Activated CD8-positive, alpha-beta T cell treated with anti-CD3 and anti-CD28 coated beads for 36 hours (primary cell): ENCODE measurements around the gene GRAP2. TPM values are rescaled to one million over a fixed set of nuclear protein-coding genes. Genes with fewer than 3 reads are reported as not detected.

ENCODE experiments used
- ATAC-seq: fragments of 200-7000 bp; cut with Tn5 transposase; one replicate; pipeline ENCODE4 v1.10.0; 2021; ENCODE audit warnings: mild to moderate bottlenecking, moderate library complexity
- CTCF ChIA-PET: fragments of 350-600 bp; sonication (Branson Sonifier 250); formaldehyde crosslinking; loops from one replicate; lab custom pipeline; 2021; ENCODE audit warnings: antibody characterized with exemption; lab: Charles Lee
- POLR2A ChIA-PET: fragments of 350-600 bp; sonication (Branson Sonifier 250); formaldehyde crosslinking; loops from one replicate; lab custom pipeline; 2021; ENCODE audit warnings: antibody characterized with exemption; lab: Charles Lee
- DNase-seq: peaks from one replicate; pipeline ENCODE4 v3.0.0-alpha.2; 2020
- H3K27ac Mint-ChIP-seq: one replicate; pipeline ENCODE4 v1.8.0; 2021; ENCODE audit warnings: mild to moderate bottlenecking, mixed read lengths
- H3K27me3 Mint-ChIP-seq: one replicate; pipeline ENCODE4 v1.8.0; 2021; ENCODE audit warnings: mixed read lengths
- H3K36me3 Mint-ChIP-seq: one replicate; pipeline ENCODE4 v1.8.0; 2021; ENCODE audit warnings: low read depth, mixed read lengths
- H3K4me1 Mint-ChIP-seq: one replicate; pipeline ENCODE4 v1.8.0; 2021; ENCODE audit warnings: low read depth, mixed read lengths
- H3K4me3 Mint-ChIP-seq: one replicate; pipeline ENCODE4 v1.8.0; 2021; ENCODE audit warnings: mild to moderate bottlenecking, moderate library complexity, mixed read lengths
- H3K9me3 Mint-ChIP-seq: one replicate; pipeline ENCODE4 v1.8.0; 2021; ENCODE audit warnings: mixed read lengths
- CTCF ChIP-seq: fragments of 200-600 bp; IDR thresholded peaks from one replicate; pipeline ENCODE4 v1.8.0; 2022; ENCODE audit warnings: antibody characterized with exemption, mild to moderate bottlenecking
- intact Hi-C: fragments of 100-400 bp; cut with micrococcal nuclease; formaldehyde crosslinking; loops from one replicate; pipeline ENCODE4 v1.10.0; 2022
- total RNA-seq, 2 experiments: library from RNA; stranded (reverse); gene quantifications; one replicate each; pipeline ENCODE4 v1.2.3, GENCODE V29; 2021

Gene GRAP2
- total RNA-seq, 2 experiments from 2014 or later, result 83.2 to 86.8 TPM

GRCh38 chr22:39972641-39973040 lies 71.8 kb downstream of the GRAP2 start:
- ChIA-PET POLR2A (interaction anchor here (0.7 to 1.5 kb wide), 2 partner anchors 10 to 13 kb away, joined by 3 read pairs; no protein-coding TSS in a partner anchor), CTCF (interaction anchor here (1.2 kb wide), 1 partner anchor 52 kb away, joined by 3 read pairs; no protein-coding TSS in a partner anchor)
- Mint-ChIP-seq H3K4me1 (no peaks in the 10 kb centered on the region), H3K4me3 (no peak overlapping the region), H3K9me3 (no peaks in the 10 kb centered on the region), H3K27me3 (no peaks in the 10 kb centered on the region), H3K36me3 (peaks cover 67% of the 10 kb centered on the region), H3K27ac (no peak overlapping the region)
- DNase-seq (no peak), ATAC-seq (no peak)
- TF ChIP-seq CTCF, result no peak
- intact Hi-C loops, result no loop called here

- Mint-ChIP-seq H3K27me3 (no peaks in the 10 kb centered on the region), H3K4me3 (no peak overlapping the region), H3K9me3 (no peaks in the 10 kb centered on the region), H3K27ac (no peak overlapping the region), H3K36me3 (peaks cover 60% of the 10 kb centered on the region), H3K4me1 (peaks cover 5% of the 10 kb centered on the region)
- TF ChIP-seq CTCF, result no peak
- ChIA-PET POLR2A (interaction anchor here (0.6 to 1.8 kb wide), 3 partner anchors 11 to 20 kb away, joined by 3 to 7 read pairs (median 3); partner anchors contain the start of gene FAM83F), CTCF (interaction anchor here (1.2 kb wide), 1 partner anchor 51 kb away, joined by 3 read pairs; no protein-coding TSS in a partner anchor)
- intact Hi-C loops, result no loop called here
- DNase-seq, result no peak
- no peak for ATAC-seq
Measured at GRCh38 chr22:39973656-39974055, 72.8 kb downstream of the GRAP2 start.

- POLR2A ChIA-PET, result interaction anchor here (0.6 to 1.8 kb wide), 3 partner anchors 10 to 20 kb away, joined by 3 to 7 read pairs (median 3); partner anchors contain the start of gene FAM83F
- Mint-ChIP-seq H3K4me1 (peaks cover 9% of the 10 kb centered on the region), H3K9me3 (peaks cover 1% of the 10 kb centered on the region), H3K36me3 (peaks cover 56% of the 10 kb centered on the region), H3K27ac (no peak overlapping the region), H3K4me3 (no peak overlapping the region), H3K27me3 (no peaks in the 10 kb centered on the region)
- ATAC-seq (no peak), DNase-seq (no peak)
- intact Hi-C loops, result no loop called here
- TF ChIP-seq CTCF, result no peak
- CTCF ChIA-PET, result no interaction called here
Measured at GRCh38 chr22:39974065-39974464, 73.2 kb downstream of the GRAP2 start.

DNA sequence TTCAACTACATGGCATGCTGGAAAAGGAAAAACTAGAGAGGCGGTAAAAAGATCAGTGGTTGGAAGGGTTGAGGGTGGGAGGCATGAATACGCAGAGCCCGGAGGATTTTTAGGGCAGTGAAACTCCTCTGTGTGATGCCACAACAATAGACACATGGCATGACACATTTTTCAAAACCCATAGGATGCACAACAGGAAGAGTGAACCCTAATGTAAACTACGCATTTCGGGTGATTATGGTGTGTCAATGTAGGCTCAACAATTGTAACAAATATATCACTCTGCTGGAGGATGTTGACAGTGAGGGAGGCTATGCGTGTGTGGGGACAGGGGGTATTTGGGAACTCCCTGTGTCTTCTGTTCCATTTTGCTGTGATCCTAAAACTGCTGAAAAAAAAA lies 78.2 kb downstream of the GRAP2 start:
- no peak overlapping the region for H3K4me3 Mint-ChIP-seq
- peaks cover 21% of the 10 kb centered on the region for H3K36me3 Mint-ChIP-seq
- DNase-seq (no peak), ATAC-seq (peak; percentile 67)
- TF ChIP-seq CTCF, result no peak
- intact Hi-C loops, result no loop called here
- ChIA-PET POLR2A (interaction anchor here (0.8 to 1.8 kb wide), 3 partner anchors 14 to 29 kb away, joined by 3 to 7 read pairs (median 5); no protein-coding TSS in a partner anchor), CTCF (interaction anchor here (1.5 kb wide), 1 partner anchor 12 kb away, joined by 10 read pairs; no protein-coding TSS in a partner anchor)
- H3K4me1 Mint-ChIP-seq, result peaks cover 28% of the 10 kb centered on the region
- peaks cover 3% of the 10 kb centered on the region for H3K9me3 Mint-ChIP-seq
- H3K27me3 Mint-ChIP-seq, result no peaks in the 10 kb centered on the region
- H3K27ac Mint-ChIP-seq, result peak overlapping the region; percentile 9

- Mint-ChIP-seq H3K36me3 (peaks cover 21% of the 10 kb centered on the region), H3K9me3 (peaks cover 3% of the 10 kb centered on the region), H3K27ac (peak overlapping the region; percentile 9), H3K27me3 (no peaks in the 10 kb centered on the region), H3K4me3 (no peak overlapping the region), H3K4me1 (peaks cover 28% of the 10 kb centered on the region)
- ChIA-PET CTCF (no interaction called here), POLR2A (interaction anchor here (0.8 to 1.8 kb wide), 3 partner anchors 14 to 69 kb away, joined by 3 to 7 read pairs (median 5); no protein-coding TSS in a partner anchor)
- ATAC-seq (no peak), DNase-seq (no peak)
- intact Hi-C loops, result no loop called here
- no peak for TF ChIP-seq CTCF
Measured at GRCh38 chr22:39979458-39979857, 78.6 kb downstream of the GRAP2 start.
